ENCODE measurements around the gene EDN3.
"Not testable (repeated sequence)": the region's sequence is repeated elsewhere in the genome, so short reads cannot be mapped to it uniquely, and the experiment has no call there.

EDN3 gene

GRCh38 chr20:59331721-59332329 is 31.4 kb downstream of the EDN3 start:
- peaks cover 64% of the 10 kb centered on the region for H3K27me3 Mint-ChIP-seq
- no peak overlapping the region for H3K27ac Mint-ChIP-seq (ENCODE audit: low read depth)
- DNase-seq (ENCODE audit: low spot score in 2 of 2) (no peak), ATAC-seq (replicated peaks; ENCODE audit: extremely low read depth, poor library complexity, severe bottlenecking) (no peak)
- no peaks in the 10 kb centered on the region for H3K4me1 Mint-ChIP-seq
- no peaks in the 10 kb centered on the region for H3K9me3 Mint-ChIP-seq
- H3K36me3 Mint-ChIP-seq (ENCODE audit: insufficient read depth): no peaks in the 10 kb centered on the region
- no peak overlapping the region for H3K4me3 Mint-ChIP-seq

DNA sequence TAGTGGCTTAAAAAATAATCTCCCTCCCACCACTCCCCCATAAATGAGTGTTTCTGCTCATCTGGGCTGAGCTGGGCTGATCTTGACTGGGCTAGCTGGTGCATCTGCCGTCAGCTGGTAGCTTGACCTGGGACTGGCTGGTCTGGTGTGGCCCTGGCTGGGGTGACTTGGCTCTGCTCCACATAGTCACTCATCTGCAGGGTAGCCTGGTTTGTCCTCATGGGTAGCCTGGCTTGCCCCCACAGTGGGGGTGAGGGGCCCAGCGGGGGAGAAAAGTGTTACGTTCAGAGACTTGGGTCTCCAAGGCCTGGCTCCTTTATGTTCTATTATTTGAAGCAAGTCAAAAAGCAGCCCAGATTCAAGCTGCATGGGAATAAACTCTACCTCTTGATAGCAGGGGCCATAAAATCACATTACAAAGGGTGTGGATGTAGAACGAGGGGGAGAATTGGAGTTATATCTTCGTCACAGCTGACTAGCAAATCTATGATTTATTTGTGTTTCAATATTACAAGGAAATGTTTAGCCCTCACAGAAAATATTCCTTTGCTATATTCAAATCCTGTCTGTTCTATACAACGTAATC is 32.9 kb downstream of the EDN3 start:
- H3K36me3 Mint-ChIP-seq (ENCODE audit: insufficient read depth): peaks cover 1% of the 10 kb centered on the region
- no peak overlapping the region for H3K27ac Mint-ChIP-seq (ENCODE audit: low read depth)
- H3K4me1 Mint-ChIP-seq: no peaks in the 10 kb centered on the region
- H3K9me3 Mint-ChIP-seq: no peaks in the 10 kb centered on the region
- ATAC-seq (replicated peaks; ENCODE audit: extremely low read depth, poor library complexity, severe bottlenecking) (no peak), DNase-seq (ENCODE audit: low spot score in 2 of 2) (no peak)
- H3K4me3 Mint-ChIP-seq: no peak overlapping the region
- peaks cover 50% of the 10 kb centered on the region for H3K27me3 Mint-ChIP-seq

DNA sequence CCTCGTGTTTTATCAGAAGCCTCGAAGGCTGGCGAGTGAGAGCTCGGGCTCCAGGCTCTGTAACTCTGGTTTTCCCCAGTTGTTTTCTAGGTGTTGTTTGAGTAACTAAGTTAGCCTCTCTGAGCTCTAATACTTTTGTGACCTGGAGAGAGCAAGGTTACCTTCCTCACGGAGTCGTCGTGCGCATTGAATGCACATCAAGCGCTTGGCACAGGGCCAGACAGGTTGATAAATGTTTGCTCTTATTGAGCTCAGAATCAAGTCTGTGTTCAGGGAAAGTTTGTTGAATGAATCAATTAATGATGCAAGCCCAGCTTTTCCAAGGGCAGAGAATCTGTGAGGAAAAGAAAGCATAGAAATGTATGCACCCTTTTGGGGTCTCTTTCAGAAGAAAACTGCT is 33.5 kb downstream of the EDN3 start:
- DNase-seq (ENCODE audit: low spot score in 2 of 2) (no peak), ATAC-seq (replicated peaks; ENCODE audit: extremely low read depth, poor library complexity, severe bottlenecking) (no peak)
- Mint-ChIP-seq H3K4me1 (no peaks in the 10 kb centered on the region), H3K27ac (ENCODE audit: low read depth) (no peak overlapping the region), H3K4me3 (no peak overlapping the region), H3K36me3 (ENCODE audit: insufficient read depth) (peaks cover 1% of the 10 kb centered on the region), H3K9me3 (no peaks in the 10 kb centered on the region), H3K27me3 (peaks cover 44% of the 10 kb centered on the region)

DNA sequence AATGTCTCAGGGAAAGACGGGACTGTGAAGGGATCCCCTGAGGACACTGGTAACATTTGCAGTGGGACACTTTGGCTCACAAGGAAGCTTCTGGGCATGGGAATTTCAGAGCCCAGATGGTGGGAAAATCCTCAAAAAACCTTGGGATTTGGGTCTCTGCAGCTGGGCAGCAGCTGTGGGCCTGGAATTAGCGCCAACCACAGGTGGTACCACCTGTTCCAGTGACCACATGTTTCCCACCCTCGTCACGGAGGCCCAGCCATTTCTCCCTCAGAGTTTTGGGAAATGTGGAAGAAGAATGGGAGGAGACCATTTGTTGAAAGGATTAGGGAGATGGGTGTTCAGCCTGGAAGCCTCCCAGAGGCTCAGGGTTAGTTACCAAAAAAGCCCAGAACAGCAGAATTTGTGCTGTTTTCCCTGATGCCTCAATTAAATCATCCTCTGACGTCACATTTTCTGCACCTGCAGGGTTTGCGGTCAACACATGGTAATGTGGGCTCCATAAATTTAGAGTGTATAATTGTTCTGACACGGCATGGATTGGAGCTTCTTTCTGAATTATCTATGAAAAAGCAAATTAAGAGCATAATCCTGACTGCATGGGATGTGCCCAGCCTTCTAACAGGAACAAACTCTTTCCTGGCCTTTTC is 34.4 kb downstream of the EDN3 start:
- peaks cover 1% of the 10 kb centered on the region for H3K36me3 Mint-ChIP-seq (ENCODE audit: insufficient read depth)
- H3K27ac Mint-ChIP-seq (ENCODE audit: low read depth): no peak overlapping the region
- no peak for ATAC-seq (replicated peaks; ENCODE audit: extremely low read depth, poor library complexity, severe bottlenecking)
- H3K27me3 Mint-ChIP-seq: peaks cover 36% of the 10 kb centered on the region
- no peaks in the 10 kb centered on the region for H3K9me3 Mint-ChIP-seq
- H3K4me1 Mint-ChIP-seq: no peaks in the 10 kb centered on the region
- no peak overlapping the region for H3K4me3 Mint-ChIP-seq
- DNase-seq (ENCODE audit: low spot score in 2 of 2): no peak

DNA sequence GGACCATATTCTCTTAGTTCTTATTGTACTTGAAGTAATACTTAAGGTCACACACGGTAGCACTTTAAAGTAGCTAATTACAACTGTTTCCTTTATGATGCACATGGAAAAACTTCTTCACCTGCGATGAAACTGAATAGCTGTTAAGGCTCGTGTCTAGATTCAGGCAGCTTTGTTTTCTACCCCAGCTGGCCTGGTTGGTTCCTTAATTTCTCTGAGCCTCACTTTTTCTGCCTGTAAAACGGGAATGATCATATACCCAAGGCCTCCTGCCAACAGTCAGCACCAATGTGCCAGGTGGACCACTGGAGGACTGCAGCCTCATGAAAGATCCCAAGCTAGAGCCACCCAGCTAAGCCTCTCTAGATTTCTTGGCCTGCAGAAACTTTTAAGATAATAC is 35.0 kb downstream of the EDN3 start:
- Mint-ChIP-seq H3K36me3 (ENCODE audit: insufficient read depth) (peaks cover 1% of the 10 kb centered on the region), H3K4me1 (no peaks in the 10 kb centered on the region), H3K9me3 (no peaks in the 10 kb centered on the region), H3K27ac (ENCODE audit: low read depth) (no peak overlapping the region), H3K27me3 (peaks cover 34% of the 10 kb centered on the region), H3K4me3 (no peak overlapping the region)
- no peak for DNase-seq (ENCODE audit: low spot score in 2 of 2)
- no peak for ATAC-seq (replicated peaks; ENCODE audit: extremely low read depth, poor library complexity, severe bottlenecking)

DNA sequence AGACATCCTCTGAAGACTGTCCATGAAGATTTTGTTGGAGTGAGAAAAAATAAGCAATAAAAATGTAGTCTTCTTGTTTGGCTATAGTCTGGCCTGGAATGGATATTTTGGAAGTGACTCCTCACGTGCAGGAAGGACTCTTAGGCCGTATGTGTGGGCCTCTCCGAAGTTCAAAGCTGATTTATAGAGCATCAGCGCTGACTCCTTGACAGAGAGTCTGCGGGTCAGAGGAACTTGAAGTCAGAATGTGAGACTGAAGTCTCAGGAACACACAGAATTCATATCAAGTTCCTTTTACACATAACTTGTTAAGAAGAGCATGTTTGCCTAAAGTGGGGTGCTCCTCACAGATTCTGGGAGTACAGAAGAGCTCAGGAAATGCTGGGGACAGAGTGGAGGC is 36.1 kb downstream of the EDN3 start:
- no peaks in the 10 kb centered on the region for H3K9me3 Mint-ChIP-seq
- peaks cover 1% of the 10 kb centered on the region for H3K36me3 Mint-ChIP-seq (ENCODE audit: insufficient read depth)
- H3K4me3 Mint-ChIP-seq: no peak overlapping the region
- H3K27ac Mint-ChIP-seq (ENCODE audit: low read depth): no peak overlapping the region
- ATAC-seq (replicated peaks; ENCODE audit: extremely low read depth, poor library complexity, severe bottlenecking) (no peak), DNase-seq (ENCODE audit: low spot score in 2 of 2) (no peak)
- H3K27me3 Mint-ChIP-seq: peaks cover 24% of the 10 kb centered on the region
- no peaks in the 10 kb centered on the region for H3K4me1 Mint-ChIP-seq

DNA sequence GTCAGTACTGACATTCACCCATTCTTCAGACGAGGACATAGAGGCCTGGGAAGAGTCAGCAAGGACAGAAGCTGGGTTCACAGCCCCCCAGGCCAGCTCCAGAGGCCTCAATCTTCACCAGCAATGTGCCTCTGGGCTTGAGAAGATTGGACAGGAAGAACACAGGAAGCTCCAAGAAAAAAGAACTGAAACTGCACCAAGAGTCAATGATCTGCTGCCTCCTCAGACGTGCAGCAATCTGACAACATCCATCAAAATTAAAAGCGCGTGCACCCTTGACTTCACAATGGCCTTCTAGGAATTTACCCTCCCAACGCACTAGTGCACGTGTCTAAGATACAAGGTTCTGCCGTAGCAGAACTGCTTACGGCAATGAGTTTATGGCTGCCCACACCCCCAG is 38.0 kb downstream of the EDN3 start:
- H3K4me3 Mint-ChIP-seq; H3K27ac Mint-ChIP-seq (ENCODE audit: low read depth); H3K36me3 Mint-ChIP-seq (ENCODE audit: insufficient read depth); H3K4me1 Mint-ChIP-seq; DNase-seq (ENCODE audit: low spot score in 2 of 2); H3K9me3 Mint-ChIP-seq; ATAC-seq (replicated peaks; ENCODE audit: extremely low read depth, poor library complexity, severe bottlenecking): not testable (repeated sequence)
- peaks cover 14% of the 10 kb centered on the region for H3K27me3 Mint-ChIP-seq

- Mint-ChIP-seq H3K4me1 (no peaks in the 10 kb centered on the region), H3K9me3 (no peaks in the 10 kb centered on the region), H3K27ac (ENCODE audit: low read depth) (no peak overlapping the region), H3K36me3 (ENCODE audit: insufficient read depth) (peaks cover 1% of the 10 kb centered on the region), H3K27me3 (no peaks in the 10 kb centered on the region), H3K4me3 (no peak overlapping the region)
- ATAC-seq (replicated peaks; ENCODE audit: extremely low read depth, poor library complexity, severe bottlenecking): no peak
- no peak for DNase-seq (ENCODE audit: low spot score in 2 of 2)
Measured at GRCh38 chr20:59340201-59340885, 39.9 kb downstream of the EDN3 start.

DNA sequence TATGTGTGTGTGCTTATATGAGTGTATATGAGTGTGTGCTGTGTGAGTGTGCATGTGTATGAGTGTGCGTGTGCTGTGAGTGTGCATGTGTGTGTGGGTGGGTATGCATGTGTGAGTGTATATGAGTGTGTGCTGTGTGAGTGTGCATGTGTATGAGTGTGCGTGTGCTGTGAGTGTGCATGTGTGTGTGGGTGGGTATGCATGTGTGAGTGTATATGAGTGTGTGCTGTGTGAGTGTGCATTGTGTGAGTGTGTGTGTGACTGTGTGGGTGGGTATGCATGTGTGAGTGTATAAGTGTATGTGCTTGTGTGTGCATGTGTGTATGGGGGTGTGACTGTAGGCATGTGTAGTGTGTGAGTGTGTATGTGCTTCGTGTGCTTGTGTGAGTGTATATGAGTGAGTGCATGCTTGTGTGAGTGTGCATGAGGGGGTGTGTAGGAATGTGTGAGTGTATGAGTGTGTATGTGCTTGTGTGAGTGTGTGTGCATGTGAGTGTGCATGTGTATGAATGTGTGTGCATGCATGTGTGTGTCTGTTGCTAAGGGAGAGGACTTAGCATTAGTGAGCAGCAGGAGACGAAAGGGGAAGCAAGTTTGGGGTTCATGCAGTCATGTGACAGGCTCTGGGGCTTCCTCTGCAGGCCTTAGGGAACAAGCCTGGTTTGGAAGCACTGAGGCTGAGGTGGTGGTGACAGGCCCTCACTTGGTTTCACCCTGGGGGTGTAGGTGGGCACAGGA is 41.0 kb downstream of the EDN3 start:
- not testable (repeated sequence) for H3K27me3 Mint-ChIP-seq; H3K36me3 Mint-ChIP-seq (ENCODE audit: insufficient read depth); ATAC-seq (replicated peaks; ENCODE audit: extremely low read depth, poor library complexity, severe bottlenecking); H3K9me3 Mint-ChIP-seq; H3K27ac Mint-ChIP-seq (ENCODE audit: low read depth); H3K4me3 Mint-ChIP-seq; DNase-seq (ENCODE audit: low spot score in 2 of 2); H3K4me1 Mint-ChIP-seq

DNA sequence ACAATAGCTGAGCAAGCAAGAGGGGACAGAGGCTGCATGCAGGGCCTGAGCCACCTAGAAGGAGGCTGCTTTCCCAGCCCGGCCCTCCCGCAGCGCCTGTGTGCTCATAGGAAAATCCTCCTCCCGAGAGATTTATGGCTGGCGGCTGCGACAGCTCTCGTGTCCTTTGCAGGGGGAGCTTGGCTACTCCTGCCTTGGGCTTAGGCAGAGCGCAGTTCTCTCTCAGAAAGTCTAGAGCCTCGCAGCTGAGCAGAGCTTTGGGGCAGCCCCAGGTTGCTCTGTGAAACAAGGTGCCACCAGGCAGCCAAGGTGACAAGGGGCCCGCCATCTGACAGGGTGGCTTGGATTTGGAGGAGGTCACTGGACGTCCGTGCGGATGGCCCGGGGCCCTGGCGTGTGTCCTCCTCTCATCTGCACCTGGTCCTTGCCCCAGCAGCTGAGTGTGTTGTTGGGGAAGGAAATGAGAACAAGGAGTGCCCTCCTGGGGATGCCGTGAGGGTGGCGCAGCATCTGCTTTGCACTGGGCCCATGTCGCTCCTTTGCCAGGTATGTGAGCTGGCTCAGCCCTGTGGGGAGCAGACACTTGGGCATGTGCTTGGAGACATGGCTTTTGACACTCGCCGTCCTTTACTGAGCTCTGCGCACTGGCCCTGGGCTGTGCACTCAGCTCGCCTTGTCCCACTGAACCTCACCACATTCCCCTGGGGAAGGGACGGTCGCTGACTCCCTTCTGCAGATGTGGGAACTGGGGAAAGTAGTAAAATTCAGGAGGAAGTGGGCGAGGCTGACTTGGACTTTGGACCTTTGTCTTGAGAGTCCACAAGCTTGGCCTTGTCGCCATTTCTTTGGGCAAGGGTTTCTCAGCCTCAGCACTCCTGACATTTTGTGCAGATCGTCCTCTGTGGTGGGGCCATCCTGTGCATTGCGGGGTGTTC is 41.9 kb downstream of the EDN3 start:
- peaks cover 6% of the 10 kb centered on the region for H3K27me3 Mint-ChIP-seq
- H3K4me1 Mint-ChIP-seq: no peaks in the 10 kb centered on the region
- H3K36me3 Mint-ChIP-seq (ENCODE audit: insufficient read depth): peaks cover 1% of the 10 kb centered on the region
- no peak overlapping the region for H3K4me3 Mint-ChIP-seq
- ATAC-seq (replicated peaks; ENCODE audit: extremely low read depth, poor library complexity, severe bottlenecking): no peak
- no peak for DNase-seq (ENCODE audit: low spot score in 2 of 2)
- no peak overlapping the region for H3K27ac Mint-ChIP-seq (ENCODE audit: low read depth)
- H3K9me3 Mint-ChIP-seq: no peaks in the 10 kb centered on the region

DNA sequence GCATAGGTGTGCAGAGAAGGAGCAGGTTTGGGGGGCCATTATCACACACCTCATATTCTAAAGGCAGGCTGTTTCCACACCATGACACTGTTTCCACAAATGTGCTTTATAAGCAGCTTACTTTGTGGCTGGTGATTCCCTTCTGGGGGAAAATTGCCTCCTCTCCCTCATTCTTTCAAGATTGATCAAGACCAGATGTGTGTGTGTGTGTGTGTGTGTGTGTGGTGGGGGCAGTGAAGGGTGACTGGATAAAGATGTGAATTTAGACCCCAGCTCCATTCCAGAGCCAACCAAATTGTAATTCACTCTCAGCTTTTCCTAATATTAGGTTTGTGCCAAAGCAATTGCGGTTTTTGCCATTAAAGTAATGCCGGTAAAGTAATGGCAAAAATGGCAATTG is 45.6 kb downstream of the EDN3 start:
- ATAC-seq (replicated peaks; ENCODE audit: extremely low read depth, poor library complexity, severe bottlenecking) (no peak), DNase-seq (ENCODE audit: low spot score in 2 of 2) (no peak)
- Mint-ChIP-seq H3K9me3 (no peaks in the 10 kb centered on the region), H3K27me3 (peaks cover 9% of the 10 kb centered on the region), H3K4me1 (no peaks in the 10 kb centered on the region), H3K27ac (ENCODE audit: low read depth) (no peak overlapping the region), H3K4me3 (no peak overlapping the region), H3K36me3 (ENCODE audit: insufficient read depth) (no peaks in the 10 kb centered on the region)

GRCh38 chr20:59349277-59349676 is 48.9 kb downstream of the EDN3 start:
- H3K4me3 Mint-ChIP-seq: no peak overlapping the region

More at GRCh38 chr20:59349277-59349676, 48.9 kb downstream of the EDN3 start:
- Mint-ChIP-seq H3K9me3 (no peaks in the 10 kb centered on the region), H3K27me3 (peaks cover 9% of the 10 kb centered on the region), H3K36me3 (ENCODE audit: insufficient read depth) (no peaks in the 10 kb centered on the region), H3K27ac (ENCODE audit: low read depth) (no peak overlapping the region), H3K4me1 (peaks cover 6% of the 10 kb centered on the region)
- no peak for ATAC-seq (replicated peaks; ENCODE audit: extremely low read depth, poor library complexity, severe bottlenecking)
- no peak for DNase-seq (ENCODE audit: low spot score in 2 of 2)
